ENCODE results near the gene PRDM7.
A peak's percentile ranks its signal among the peaks of the same experiment; 100 is the strongest.

The PRDM7 gene

DNA sequence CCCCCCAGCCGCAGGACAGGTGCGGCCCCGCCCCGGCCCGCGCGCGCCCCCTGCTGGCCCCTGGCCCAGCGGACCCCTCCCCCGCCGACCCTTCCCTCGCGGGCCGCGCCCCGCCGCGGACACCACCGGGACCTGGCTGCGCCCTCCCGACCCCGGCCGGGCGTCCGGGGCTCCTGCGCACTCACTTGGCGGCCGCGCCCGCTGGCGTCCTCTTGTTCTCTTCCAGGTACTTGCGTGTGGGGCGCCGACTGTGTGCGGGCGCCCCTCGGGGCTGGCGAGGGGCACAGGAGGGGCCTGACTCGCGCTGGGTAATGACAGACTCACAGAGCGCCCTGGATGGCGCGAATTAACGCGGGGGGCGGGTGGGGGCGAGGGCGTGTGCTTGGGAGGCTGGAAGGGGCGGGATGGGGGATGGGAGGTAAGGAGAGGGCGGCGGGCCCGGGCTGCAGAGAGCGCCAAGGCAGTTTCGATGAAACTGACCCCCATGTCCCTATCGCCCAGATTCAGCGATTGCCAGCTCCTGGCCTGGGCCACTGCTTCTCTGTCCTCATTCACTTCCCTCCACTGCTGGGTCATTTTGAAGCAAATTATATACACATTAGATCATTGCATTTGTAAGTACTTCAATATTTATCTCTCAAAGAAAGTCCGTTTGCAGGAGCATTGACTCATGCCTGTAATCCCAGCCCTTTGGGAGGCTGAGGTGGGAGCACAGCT, 57.4 kb downstream of the PRDM7 start:
- no peak for FAIRE-seq

DNA sequence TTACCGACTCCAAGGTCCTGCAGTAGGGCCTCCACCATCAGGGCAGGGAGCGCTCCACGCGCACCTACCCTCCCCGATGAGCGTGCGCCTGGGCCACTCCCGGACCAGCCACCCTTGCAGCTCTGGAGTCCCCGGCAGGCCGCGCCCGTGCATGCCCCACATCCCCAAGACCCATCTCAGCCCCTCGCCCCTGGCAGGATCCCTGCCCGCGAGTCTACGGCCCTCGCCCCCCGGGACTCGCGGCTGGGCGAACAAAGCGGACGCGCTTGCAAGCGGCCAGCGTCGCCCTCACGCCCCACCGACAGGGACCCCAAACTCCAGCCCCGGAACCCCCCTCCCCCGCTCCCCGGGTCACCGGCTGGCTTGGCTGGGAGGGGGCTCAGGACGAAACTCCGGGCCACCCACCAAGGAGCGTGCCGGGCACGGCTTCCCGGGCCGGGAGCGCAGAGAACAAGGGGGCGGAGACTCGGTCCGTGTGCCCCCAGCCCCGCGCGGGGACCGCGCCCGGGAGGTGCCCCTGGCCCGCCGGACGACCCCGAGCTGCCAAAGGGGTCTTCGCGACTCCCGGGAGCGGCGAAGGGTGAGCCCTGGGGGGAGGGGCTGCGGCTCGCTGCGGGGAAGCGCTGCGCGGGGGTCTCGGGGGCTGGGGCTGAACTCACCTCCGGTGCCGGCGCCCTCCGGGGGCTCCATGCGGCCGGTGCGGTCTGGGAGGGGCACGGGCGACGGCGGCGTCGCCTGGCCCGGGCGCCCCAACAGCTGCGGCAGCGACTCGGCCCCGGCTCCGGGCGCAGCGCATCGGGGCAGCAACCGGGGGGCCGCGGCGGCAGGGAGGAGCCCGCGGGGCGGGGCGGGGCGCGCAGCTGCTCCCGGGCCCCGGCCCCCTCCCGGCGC, 58.2 kb downstream of the PRDM7 start, which contains the start of gene DBNDD1:
TSS of gene DBNDD1 (minus strand) at position 805 of the 891 bp plus-strand sequence. CDS start at position 690, 115 bp downstream.
- TF ChIP-seq, protein P1, sequence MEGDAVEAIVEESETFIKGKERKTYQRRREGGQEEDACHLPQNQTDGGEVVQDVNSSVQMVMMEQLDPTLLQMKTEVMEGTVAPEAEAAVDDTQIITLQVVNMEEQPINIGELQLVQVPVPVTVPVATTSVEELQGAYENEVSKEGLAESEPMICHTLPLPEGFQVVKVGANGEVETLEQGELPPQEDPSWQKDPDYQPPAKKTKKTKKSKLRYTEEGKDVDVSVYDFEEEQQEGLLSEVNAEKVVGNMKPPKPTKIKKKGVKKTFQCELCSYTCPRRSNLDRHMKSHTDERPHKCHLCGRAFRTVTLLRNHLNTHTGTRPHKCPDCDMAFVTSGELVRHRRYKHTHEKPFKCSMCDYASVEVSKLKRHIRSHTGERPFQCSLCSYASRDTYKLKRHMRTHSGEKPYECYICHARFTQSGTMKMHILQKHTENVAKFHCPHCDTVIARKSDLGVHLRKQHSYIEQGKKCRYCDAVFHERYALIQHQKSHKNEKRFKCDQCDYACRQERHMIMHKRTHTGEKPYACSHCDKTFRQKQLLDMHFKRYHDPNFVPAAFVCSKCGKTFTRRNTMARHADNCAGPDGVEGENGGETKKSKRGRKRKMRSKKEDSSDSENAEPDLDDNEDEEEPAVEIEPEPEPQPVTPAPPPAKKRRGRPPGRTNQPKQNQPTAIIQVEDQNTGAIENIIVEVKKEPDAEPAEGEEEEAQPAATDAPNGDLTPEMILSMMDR (IDR thresholded peaks at IDR 0.05; ENCODE audit: insufficient read depth, missing control alignments): no peak
- DNase-seq (ENCODE audit: insufficient read length, low spot score) (no peak), FAIRE-seq (no peak)

More for the DNA sequence above, 57.4 kb downstream of the PRDM7 start:
- TF ChIP-seq, protein P1 (IDR thresholded peaks at IDR 0.05; ENCODE audit: insufficient read depth, missing control alignments): peak; percentile 28
- no peak for DNase-seq (ENCODE audit: insufficient read length, low spot score)

DNA sequence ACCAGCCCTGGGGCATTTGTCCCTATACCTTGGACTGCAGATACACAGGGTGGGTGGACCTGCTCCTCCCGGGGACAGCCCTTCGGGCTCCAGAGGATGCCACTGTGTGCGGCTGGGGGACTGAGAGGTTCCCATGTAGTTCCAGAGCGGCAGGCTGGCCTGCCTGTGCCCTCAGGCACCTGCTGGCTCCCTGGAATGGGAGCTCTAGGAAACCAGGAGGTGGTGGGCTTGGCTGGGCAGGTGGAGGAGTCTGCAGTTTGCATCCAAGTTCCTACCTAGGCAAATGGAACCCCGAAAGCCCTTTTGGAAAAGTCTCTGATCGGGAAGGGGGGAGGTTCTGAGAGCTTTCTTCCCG, 58.9 kb downstream of the PRDM7 start:
- DNase-seq (ENCODE audit: insufficient read length, low spot score): no peak
- FAIRE-seq: no peak
- TF ChIP-seq, protein P1 (IDR thresholded peaks at IDR 0.05; ENCODE audit: insufficient read depth, missing control alignments): no peak

DNA sequence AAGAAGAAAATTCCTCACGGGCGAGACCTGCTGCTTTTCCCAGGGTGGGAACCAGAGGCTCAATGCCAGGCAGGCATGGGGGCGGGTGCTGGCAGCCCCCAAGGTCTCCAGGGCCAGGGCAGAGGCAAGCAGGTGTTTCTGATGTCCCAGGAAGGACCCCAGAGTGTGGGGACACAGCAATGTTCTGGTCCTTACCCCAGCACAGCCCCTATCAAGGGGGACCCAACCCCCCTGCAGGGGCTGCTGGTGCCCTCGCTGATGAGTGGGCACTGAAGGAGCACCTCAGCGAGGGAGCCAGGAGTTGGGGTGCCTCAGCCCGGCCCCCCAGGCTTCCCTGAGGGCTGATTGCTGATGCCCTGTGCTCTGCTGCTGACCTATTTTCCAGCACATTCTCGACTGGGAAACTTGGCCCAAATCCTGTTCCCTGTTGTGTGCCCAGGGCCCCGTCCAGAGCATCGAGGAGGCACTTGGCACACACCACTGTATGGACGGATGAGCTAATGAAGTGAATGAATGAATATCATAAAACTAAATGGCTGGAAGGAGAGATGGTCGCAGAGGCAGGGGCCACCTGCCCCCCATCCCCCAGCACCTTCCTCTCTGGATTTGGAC, 60.7 kb downstream of the PRDM7 start:
- FAIRE-seq: no peak

DNA sequence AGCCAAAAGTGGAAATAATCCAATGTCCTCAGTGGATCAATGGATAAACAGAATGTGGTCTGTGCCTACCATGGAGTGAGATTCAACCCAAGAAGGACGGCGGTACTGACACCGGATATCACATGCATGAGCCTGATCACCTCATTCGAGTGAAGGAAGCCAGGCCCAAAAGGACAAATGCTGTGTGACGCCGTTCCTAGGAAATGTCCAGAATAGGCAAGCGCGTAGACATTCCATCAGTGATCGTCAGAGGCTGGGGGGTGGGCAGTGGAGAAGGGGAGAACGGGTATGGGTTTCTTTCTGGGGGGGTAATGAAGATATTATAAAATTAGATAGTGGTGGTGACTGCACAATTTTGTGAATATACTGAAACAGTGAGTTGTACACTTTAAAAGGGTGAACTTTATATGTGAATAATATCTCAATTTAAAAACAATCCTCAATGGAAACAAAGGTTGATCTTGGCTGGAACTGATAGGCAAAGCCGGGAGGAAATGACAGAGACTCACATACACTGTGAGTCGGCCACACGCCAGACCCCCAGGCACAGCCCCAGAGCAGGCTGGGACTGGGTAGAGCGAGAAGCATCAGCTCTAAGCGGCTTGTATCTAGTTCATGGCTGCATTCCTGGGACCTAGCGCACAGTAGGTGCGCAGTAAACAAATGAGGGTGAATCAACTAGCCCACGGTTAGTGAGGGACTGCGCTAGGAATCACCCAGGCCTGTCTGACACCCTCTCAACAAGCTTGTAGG, 61.4 kb downstream of the PRDM7 start:
- FAIRE-seq: no peak

More for the DNA sequence above, 60.7 kb downstream of the PRDM7 start:
- TF ChIP-seq, protein P1 (IDR thresholded peaks at IDR 0.05; ENCODE audit: insufficient read depth, missing control alignments): no peak
- no peak for DNase-seq (ENCODE audit: insufficient read length, low spot score)

More for the DNA sequence above, 61.4 kb downstream of the PRDM7 start:
- DNase-seq (ENCODE audit: insufficient read length, low spot score): no peak
- TF ChIP-seq, protein P1 (IDR thresholded peaks at IDR 0.05; ENCODE audit: insufficient read depth, missing control alignments): no peak

Measured in D721Med (cell line).